Skin of body (tissue), 2 donors: ENCODE measurements around the gene SOCS1. TPM values are rescaled to one million over a fixed set of nuclear protein-coding genes. Genes with fewer than 3 reads are reported as not detected.

Source experiments
- DNase-seq: peaks from one replicate; lab custom pipeline; 2025; lab: John Stamatoyannopoulos, UW
- total RNA-seq: library from RNA; depleted of rRNA; stranded (reverse); fragments of >200 nt; gene quantifications from one replicate; pipeline ENCODE4 v1.2.3, GENCODE V29; 2014

SOCS1 gene
- total RNA-seq, 1 donor from 2014 or later: 7.2 TPM

GRCh38 chr16:11249233-11250061 lies 6.6 kb downstream of the SOCS1 start:
- no peak for DNase-seq

- no peak for DNase-seq
Observed at GRCh38 chr16:11248133-11248532, 7.9 kb downstream of the SOCS1 start.

GRCh38 chr16:11245988-11246387 lies 10.0 kb downstream of the SOCS1 start:
- DNase-seq: no peak

- DNase-seq: no peak
Observed at GRCh38 chr16:11245222-11245737, 10.7 kb downstream of the SOCS1 start.

GRCh38 chr16:11242658-11243057 lies 13.3 kb downstream of the SOCS1 start:
- no peak for DNase-seq

GRCh38 chr16:11241480-11242204 lies 14.4 kb downstream of the SOCS1 start:
- DNase-seq: no peak

GRCh38 chr16:11240636-11241473 lies 15.1 kb downstream of the SOCS1 start:
- no peak for DNase-seq

GRCh38 chr16:11239644-11240632 lies 16.1 kb downstream of the SOCS1 start:
- no peak for DNase-seq

GRCh38 chr16:11238272-11239202 lies 17.5 kb downstream of the SOCS1 start:
- no peak for DNase-seq

- no peak for DNase-seq
Observed at GRCh38 chr16:11236461-11237254, 19.3 kb downstream of the SOCS1 start.

- DNase-seq: no peak
Observed at GRCh38 chr16:11235703-11235991, 20.4 kb downstream of the SOCS1 start.

GRCh38 chr16:11234884-11235702 lies 20.9 kb downstream of the SOCS1 start:
- no peak for DNase-seq

- no peak for DNase-seq
Observed at GRCh38 chr16:11233727-11234376, 22.2 kb downstream of the SOCS1 start.

- no peak for DNase-seq
Observed at GRCh38 chr16:11232852-11233726, 22.9 kb downstream of the SOCS1 start.

- DNase-seq: no peak
Observed at GRCh38 chr16:11232302-11232851, 23.6 kb downstream of the SOCS1 start.
